Cardiac muscle cell (in vitro differentiated cells and primary cell): ENCODE results near the gene CCSER1. TPM values are rescaled to one million over a fixed set of nuclear protein-coding genes. Genes with fewer than 3 reads are reported as not detected.
"Not testable (repeated sequence)": the region's sequence is repeated elsewhere in the genome, so short reads cannot be mapped to it uniquely, and the experiment has no call there.

Source experiments
- DNase-seq, 2 donors: peaks; one replicate each; pipeline versions ENCODE4 v3.0.0 to v3.0.0-alpha.2; 2010 to 2017; ENCODE audit warnings: low read depth in 1 of 2, low spot score in 1 of 2
- H3K27ac ChIP-seq: fragments of 200-600 bp; sonication (generic); 2 replicates; pipeline ENCODE4 v1.5.1; 2016
- H3K27me3 ChIP-seq: fragments of 200-600 bp; sonication (generic); 2 replicates; pipeline ENCODE4 v1.6.0; 2016; ENCODE audit warnings: control low read depth
- H3K36me3 ChIP-seq: fragments of 200-600 bp; sonication (generic); 2 replicates; pipeline ENCODE4 v1.5.1; 2016; ENCODE audit warnings: control low read depth
- H3K4me1 ChIP-seq: fragments of 200-600 bp; sonication (generic); 2 replicates; pipeline ENCODE4 v1.8.1; 2017; ENCODE audit warnings: low read depth, mild to moderate bottlenecking, mixed run types
- H3K4me3 ChIP-seq: fragments of 200-600 bp; sonication (generic); 2 replicates; pipeline ENCODE4 v1.5.1; 2016; ENCODE audit warnings: mild to moderate bottlenecking
- H3K9me3 ChIP-seq: fragments of 200-600 bp; sonication (generic); 2 replicates; pipeline ENCODE4 v1.5.1; 2017; ENCODE audit warnings: low read depth, mild to moderate bottlenecking, control low read depth
- polyA plus RNA-seq: library from polyadenylated mRNA; unstranded; fragments of >200 nt; fragmentation: Nextera tagmentation; extraction: Ambion mirVana; gene quantifications from 2 replicates; pipeline ENCODE4 v1.2.1, GENCODE V29; 2016
- total RNA-seq: library from RNA; depleted of rRNA; stranded (reverse); fragments of >200 nt; gene quantifications from 2 replicates; pipeline ENCODE4 v1.2.3, GENCODE V29; 2016
- TF ChIP-seq, protein P1 (sequence below): IDR thresholded peaks from 2 replicates; pipeline ENCODE4 v1.5.1; 2012; ENCODE audit warnings: low read depth, mild to moderate bottlenecking, low read length

Gene CCSER1
- total and polyA plus RNA-seq, 2 experiments from 2014 or later = 0.77 to 3.6 TPM

DNA sequence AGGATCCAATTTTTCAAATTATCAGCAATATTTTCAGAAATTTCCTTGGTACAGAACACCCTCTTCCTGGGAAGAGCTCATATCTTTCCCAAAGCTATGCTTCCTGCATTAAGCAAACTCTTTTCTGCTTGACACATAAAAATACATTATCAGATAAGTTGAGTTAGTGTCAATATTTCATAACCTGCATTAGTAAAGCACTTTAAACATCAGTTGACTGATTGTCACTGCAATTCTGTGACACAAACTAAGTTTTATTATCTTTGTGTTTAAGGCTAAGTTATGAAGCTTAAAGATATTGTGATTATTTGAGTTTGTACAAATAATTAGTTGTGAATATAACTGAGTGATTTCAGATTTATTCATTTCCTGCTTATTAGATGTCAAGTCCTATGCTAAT is 1131.1 kb downstream of the CCSER1 start:
- DNase-seq = no peak
- Histone ChIP-seq H3K27me3 (no peaks in the 10 kb centered on the region), H3K9me3 (no peaks in the 10 kb centered on the region), H3K4me3 (no peak overlapping the region), H3K4me1 (no peaks in the 10 kb centered on the region), H3K36me3 (no peaks in the 10 kb centered on the region), H3K27ac (no peak overlapping the region)
- TF ChIP-seq, protein P1, sequence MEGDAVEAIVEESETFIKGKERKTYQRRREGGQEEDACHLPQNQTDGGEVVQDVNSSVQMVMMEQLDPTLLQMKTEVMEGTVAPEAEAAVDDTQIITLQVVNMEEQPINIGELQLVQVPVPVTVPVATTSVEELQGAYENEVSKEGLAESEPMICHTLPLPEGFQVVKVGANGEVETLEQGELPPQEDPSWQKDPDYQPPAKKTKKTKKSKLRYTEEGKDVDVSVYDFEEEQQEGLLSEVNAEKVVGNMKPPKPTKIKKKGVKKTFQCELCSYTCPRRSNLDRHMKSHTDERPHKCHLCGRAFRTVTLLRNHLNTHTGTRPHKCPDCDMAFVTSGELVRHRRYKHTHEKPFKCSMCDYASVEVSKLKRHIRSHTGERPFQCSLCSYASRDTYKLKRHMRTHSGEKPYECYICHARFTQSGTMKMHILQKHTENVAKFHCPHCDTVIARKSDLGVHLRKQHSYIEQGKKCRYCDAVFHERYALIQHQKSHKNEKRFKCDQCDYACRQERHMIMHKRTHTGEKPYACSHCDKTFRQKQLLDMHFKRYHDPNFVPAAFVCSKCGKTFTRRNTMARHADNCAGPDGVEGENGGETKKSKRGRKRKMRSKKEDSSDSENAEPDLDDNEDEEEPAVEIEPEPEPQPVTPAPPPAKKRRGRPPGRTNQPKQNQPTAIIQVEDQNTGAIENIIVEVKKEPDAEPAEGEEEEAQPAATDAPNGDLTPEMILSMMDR = no peak

DNA sequence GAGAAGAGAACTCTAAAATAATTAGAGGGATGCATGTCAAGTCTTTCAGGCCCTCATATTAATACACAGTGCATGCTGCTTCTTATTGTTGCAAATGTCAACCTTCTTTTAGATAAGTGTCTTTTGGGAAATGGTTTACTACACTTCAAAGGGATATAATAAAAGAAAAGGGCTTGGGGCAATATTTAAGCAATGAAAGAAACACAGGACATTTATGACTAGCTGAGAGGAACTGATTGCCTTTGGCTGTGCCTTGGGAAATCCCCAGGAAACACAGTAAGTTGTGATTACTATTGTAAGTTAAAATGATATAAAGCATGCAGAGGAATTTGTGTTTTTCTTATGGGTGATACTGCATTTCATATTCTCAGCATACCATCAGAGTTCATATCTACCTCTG is 1140.3 kb downstream of the CCSER1 start:
- Histone ChIP-seq H3K4me1 (peaks cover 7% of the 10 kb centered on the region), H3K9me3 (no peaks in the 10 kb centered on the region), H3K27ac (no peak overlapping the region), H3K4me3 (no peak overlapping the region), H3K36me3 (no peaks in the 10 kb centered on the region), H3K27me3 (no peaks in the 10 kb centered on the region)
- no peak for DNase-seq
- TF ChIP-seq, protein P1 = no peak

DNA sequence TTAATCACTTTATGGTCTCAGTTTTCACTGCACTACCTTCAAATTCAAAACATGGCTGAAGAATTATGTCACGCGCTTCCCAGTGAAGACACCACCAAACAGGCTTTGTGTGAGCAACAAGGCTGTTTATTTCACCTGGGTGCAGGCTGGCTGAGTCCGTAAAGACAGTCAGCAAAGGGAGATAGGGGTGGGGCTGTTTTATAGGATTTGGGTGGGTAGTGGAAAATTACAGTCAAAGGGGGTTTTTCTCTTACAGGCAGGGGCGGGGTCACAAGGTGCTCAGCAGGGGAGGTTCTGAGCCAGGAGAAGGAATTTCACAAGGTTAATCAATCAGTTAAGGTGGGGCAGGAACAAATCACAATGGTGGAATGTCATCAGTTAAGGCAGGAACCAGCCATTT is 1141.3 kb downstream of the CCSER1 start:
- H3K4me1 ChIP-seq, H3K36me3 ChIP-seq, H3K27ac ChIP-seq, H3K27me3 ChIP-seq, DNase-seq, H3K9me3 ChIP-seq, H3K4me3 ChIP-seq: not testable (repeated sequence)

DNA sequence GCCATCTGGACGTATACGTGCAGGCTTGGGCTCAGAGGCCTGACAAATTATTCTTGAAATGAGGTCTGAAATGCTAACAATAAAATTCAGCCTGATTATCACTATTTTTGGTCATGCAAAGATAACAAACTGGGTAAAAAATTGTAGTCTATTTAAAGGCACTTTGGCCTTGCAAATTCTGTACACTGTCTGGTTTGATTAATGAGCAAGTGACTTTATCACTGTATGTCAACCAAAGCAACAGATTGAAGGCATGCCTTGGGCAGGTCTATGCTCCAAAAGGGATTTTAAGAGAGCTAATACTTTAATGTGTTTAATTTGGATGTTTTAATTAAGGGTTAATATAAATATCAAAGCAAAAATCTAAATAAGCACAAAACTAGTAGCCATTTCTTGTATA is 1141.7 kb downstream of the CCSER1 start:
- Histone ChIP-seq H3K27me3 (no peaks in the 10 kb centered on the region), H3K27ac (no peak overlapping the region), H3K36me3 (no peaks in the 10 kb centered on the region), H3K9me3 (no peaks in the 10 kb centered on the region), H3K4me3 (no peak overlapping the region), H3K4me1 (peaks cover 7% of the 10 kb centered on the region)
- TF ChIP-seq, protein P1 = no peak
- no peak for DNase-seq

DNA sequence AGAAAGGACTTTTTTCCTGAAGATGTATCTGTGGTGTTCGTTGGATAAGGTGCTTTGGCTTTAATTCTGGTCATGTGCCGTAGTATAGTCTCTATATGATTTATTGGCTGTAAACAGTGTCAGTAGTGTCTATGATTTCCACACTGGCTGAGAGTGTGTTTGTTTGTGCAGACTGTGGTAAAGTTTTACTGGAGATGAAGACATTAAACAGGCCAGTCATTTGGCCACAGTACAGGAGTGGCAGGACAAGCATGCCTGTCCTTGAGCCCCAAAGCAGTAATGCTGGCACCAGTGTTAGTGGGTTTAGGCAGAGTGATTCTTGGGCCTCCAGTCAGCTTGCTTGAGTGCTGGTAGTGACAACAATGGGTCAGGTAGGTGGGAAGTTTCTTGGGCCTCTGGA is 1152.7 kb downstream of the CCSER1 start:
- no peaks in the 10 kb centered on the region for H3K9me3 ChIP-seq
- no peaks in the 10 kb centered on the region for H3K27me3 ChIP-seq
- H3K36me3 ChIP-seq = no peaks in the 10 kb centered on the region
- no peak overlapping the region for H3K27ac ChIP-seq
- no peaks in the 10 kb centered on the region for H3K4me1 ChIP-seq
- TF ChIP-seq, protein P1 = no peak
- no peak for DNase-seq
- H3K4me3 ChIP-seq = no peak overlapping the region

DNA sequence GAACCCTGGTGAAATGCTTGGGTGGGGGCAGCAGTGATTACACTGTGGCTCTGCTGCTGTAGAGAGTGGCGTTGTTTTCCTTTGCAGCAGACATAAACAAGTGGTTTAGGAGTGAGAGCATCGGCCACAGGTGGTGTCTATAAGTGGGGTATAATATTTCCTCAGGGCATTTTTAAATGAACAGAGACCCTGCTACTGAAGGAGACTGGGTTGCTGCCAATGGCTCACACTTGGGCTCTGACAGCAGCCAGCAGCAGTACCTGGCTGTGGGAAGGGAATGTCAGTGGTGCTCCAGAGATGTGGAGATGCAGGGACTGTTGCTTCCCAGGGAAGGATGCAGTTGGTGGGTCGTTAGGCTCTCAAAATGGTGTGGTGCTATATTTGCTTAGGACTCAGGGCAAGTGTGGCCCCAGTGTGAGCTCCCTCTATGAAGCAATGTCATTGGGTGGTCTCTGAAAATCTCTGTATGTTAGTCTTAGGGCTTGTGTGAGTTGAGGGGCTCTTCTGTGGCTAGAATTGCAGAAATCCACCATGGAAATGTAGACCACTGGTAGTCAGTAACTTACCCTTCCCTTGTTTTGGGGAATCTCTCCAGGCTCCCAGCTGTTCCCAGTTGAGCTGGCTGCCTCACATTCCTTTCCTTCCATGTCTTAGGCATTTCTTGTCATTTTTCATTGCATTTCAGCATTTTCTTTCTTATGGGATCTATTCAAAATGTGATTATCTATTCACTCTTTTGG is 1153.5 kb downstream of the CCSER1 start:
- Histone ChIP-seq H3K4me1 (no peaks in the 10 kb centered on the region), H3K36me3 (no peaks in the 10 kb centered on the region), H3K9me3 (no peaks in the 10 kb centered on the region), H3K4me3 (no peak overlapping the region), H3K27me3 (no peaks in the 10 kb centered on the region), H3K27ac (no peak overlapping the region)
- TF ChIP-seq, protein P1 = no peak
- no peak for DNase-seq
